Measurements from ENCODE around the gene BPI.
"Not testable (repeated sequence)": the region's sequence is repeated elsewhere in the genome, so short reads cannot be mapped to it uniquely, and the experiment has no call there.

BPI gene

DNA sequence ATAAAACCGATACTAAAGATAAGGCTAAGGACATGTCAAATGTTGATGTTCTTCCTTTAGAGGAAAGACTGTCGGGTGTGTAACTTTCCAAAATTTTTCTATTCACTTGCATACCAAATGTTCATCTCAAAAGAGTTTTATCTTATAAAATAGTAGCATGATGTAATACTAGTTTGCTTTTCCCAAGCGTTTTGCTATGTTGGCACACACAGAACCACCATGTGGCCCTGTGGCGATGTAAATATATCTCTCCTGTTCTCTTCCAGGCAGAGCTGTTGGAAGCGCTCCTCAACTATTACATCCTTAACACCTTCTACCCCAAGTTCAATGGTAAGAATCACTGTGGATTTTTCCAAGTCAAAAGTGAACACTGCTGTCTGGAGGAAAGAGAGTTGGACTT lies 68.8 kb downstream of the BPI start:
- no peak for DNase-seq

GRCh38 chr20:38373231-38373867 lies 69.4 kb downstream of the BPI start:
- no peak for DNase-seq

- no peak for DNase-seq
These were observed 69.9 kb downstream of the BPI start for GRCh38 chr20:38373898-38374297.

DNA sequence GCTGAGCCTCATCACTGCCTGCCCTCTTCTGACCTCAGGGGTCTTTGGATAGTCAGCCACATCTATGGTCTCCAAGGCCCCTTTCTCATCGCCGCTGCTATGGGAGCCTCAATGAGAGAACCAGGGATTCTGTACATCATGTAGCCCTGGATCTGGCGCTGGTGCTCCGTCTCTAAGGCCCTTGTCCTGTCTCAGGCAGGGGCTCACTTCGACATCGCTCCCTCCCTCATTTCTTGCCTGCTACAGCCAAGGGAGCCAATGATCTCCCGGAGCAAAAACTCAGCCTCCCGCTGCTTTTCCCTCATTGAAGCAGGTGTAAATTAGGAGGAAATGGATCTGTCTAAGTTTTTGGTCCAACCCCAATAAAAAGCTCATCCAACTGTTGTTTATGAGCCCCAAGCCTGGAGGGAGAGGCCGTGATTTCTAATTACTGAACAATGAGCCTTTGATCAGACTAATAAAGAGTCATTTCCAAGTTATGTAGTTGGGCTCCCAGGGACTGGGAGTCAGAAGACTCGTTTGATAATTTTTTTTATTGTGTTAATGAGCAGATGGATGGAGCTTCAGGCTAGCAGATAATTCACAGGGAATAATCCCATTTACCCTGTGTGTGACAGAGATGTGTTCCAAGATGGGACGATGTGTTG lies 73.2 kb downstream of the BPI start:
- DNase-seq: no peak

DNA sequence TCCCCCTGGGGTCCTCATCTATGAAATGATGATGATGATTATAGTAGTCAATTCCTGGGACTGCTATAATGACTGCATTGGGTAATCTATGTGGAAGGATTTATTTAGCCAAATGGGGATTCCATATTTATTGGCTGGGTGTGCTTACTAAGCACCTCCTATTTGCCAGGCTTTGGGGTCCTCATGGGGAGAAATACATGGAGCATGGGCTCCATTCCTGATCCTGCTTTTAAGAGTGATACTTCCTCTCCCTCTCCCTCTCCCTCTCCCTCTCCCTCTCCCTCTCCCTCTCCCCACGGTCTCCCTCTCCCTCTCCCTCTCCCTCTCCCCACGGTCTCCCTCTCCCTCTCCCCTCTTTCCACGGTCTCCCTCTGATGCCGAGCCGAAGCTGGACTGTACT lies 73.9 kb downstream of the BPI start:
- not testable (repeated sequence) for DNase-seq

DNA sequence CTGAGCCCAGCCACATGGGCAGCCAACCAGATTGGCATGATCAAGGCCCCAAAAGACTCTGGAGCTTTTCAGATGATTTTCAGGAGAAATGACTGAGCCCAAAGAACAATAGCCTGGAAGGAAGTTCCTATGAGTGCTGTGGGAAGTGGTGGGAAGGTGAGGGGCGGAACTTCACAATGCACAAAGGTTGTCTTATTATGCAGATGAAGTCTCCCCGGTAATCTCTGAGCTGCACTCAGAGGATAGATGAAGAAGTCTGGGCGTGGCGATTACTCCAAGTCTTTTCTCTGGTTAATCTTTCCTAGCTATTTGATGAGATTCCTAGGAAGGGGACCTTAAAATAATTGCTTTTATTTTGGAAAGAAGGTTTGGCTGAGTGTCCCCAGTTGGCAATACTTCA lies 79.2 kb downstream of the BPI start:
- no peak for DNase-seq

GRCh38 chr20:38386004-38386403 lies 82.0 kb downstream of the BPI start:
- no peak for DNase-seq

DNA sequence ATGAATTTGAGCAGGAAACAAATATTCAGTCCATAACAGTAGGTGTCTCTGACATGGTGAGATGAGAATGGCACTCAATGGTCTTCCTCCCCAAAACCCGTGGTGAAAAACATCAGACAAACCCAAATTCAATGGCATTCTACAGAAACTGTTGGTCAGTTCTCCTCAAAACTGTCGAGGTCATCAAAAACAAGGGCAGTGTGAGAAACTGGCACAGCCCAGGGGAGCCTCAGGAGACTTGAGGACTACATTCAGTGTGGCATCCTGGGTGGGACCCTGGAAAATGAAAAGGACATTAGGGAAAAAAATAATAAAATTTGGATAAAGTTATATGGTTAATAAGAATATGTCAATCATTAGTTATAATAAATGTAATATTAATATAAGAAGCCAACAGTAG lies 82.9 kb downstream of the BPI start:
- no peak for DNase-seq
